ENCODE results near the gene PRB2. TPM values are rescaled to one million over a fixed set of nuclear protein-coding genes. Genes with fewer than 3 reads are reported as not detected.
"Not testable (repeated sequence)": the region's sequence is repeated elsewhere in the genome, so short reads cannot be mapped to it uniquely, and the experiment has no call there.

The PRB2 gene
- total RNA-seq, 1 experiment from 2014 or later, result not detected

DNA sequence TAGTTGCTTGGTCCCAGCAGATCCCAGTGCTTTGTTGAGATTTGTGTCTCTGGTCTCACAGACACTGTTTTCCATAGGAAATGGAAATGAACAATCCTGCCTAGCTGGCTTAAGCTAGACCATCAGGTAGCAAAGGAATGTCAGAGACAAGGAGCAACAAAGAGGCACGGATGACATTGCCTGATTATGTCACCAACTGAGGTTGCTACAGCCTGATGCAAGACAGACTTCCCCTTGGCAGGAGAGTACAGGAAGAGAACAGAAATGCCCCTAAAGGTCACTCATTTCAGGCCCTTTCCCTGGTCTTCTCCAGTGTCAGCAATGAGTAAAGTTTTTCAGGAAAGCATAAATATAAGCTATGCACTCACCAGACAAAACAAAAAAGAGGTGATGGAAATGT lies 2.0 kb upstream of the PRB2 start:
- Histone ChIP-seq H3K27me3 (ENCODE audit: control insufficient read depth, insufficient read depth, low read length) (no peaks in the 10 kb centered on the region), H3K4me3 (ENCODE audit: low read depth in 2 of 2, low read length in 2 of 2) (no peak overlapping the region), H3K9me3 (ENCODE audit: control insufficient read depth, insufficient read depth, low read depth, low read length) (no peaks in the 10 kb centered on the region), H3K4me1 (ENCODE audit: control insufficient read depth, insufficient read depth, low read length) (no peaks in the 10 kb centered on the region), H3K36me3 (ENCODE audit: control insufficient read depth, insufficient read depth, low read length) (no peaks in the 10 kb centered on the region), H3K27ac (ENCODE audit: low read length) (no peak overlapping the region)
- TF ChIP-seq TCF7L2 (IDR thresholded peaks at IDR 0.05; ENCODE audit: low read depth, low read length) (no peak), POLR2AphosphoS5 (IDR thresholded peaks at IDR 0.05; ENCODE audit: low read depth, low read length) (no peak), SIN3A (IDR thresholded peaks at IDR 0.05; ENCODE audit: borderline replicate concordance, insufficient read depth, low read depth, low read length) (no peak)
- TF ChIP-seq, protein P1, sequence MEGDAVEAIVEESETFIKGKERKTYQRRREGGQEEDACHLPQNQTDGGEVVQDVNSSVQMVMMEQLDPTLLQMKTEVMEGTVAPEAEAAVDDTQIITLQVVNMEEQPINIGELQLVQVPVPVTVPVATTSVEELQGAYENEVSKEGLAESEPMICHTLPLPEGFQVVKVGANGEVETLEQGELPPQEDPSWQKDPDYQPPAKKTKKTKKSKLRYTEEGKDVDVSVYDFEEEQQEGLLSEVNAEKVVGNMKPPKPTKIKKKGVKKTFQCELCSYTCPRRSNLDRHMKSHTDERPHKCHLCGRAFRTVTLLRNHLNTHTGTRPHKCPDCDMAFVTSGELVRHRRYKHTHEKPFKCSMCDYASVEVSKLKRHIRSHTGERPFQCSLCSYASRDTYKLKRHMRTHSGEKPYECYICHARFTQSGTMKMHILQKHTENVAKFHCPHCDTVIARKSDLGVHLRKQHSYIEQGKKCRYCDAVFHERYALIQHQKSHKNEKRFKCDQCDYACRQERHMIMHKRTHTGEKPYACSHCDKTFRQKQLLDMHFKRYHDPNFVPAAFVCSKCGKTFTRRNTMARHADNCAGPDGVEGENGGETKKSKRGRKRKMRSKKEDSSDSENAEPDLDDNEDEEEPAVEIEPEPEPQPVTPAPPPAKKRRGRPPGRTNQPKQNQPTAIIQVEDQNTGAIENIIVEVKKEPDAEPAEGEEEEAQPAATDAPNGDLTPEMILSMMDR (IDR thresholded peaks at IDR 0.05), result no peak
- TF ChIP-seq, protein P2, sequence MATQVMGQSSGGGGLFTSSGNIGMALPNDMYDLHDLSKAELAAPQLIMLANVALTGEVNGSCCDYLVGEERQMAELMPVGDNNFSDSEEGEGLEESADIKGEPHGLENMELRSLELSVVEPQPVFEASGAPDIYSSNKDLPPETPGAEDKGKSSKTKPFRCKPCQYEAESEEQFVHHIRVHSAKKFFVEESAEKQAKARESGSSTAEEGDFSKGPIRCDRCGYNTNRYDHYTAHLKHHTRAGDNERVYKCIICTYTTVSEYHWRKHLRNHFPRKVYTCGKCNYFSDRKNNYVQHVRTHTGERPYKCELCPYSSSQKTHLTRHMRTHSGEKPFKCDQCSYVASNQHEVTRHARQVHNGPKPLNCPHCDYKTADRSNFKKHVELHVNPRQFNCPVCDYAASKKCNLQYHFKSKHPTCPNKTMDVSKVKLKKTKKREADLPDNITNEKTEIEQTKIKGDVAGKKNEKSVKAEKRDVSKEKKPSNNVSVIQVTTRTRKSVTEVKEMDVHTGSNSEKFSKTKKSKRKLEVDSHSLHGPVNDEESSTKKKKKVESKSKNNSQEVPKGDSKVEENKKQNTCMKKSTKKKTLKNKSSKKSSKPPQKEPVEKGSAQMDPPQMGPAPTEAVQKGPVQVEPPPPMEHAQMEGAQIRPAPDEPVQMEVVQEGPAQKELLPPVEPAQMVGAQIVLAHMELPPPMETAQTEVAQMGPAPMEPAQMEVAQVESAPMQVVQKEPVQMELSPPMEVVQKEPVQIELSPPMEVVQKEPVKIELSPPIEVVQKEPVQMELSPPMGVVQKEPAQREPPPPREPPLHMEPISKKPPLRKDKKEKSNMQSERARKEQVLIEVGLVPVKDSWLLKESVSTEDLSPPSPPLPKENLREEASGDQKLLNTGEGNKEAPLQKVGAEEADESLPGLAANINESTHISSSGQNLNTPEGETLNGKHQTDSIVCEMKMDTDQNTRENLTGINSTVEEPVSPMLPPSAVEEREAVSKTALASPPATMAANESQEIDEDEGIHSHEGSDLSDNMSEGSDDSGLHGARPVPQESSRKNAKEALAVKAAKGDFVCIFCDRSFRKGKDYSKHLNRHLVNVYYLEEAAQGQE (IDR thresholded peaks at IDR 0.05; ENCODE audit: insufficient read depth in 1 of 2, low read depth in 2 of 2, low read length in 1 of 2), result no peak
- no peak for DNase-seq (ENCODE audit: low read depth, low spot score)
- POLR2A ChIA-PET, result no interaction called here
- CTCF ChIA-PET, result no interaction called here
- in situ Hi-C loops (cut with HindIII; ENCODE audit: low pct_unique_long_range_greater_than_20kb, low sequenced_read_pairs), result no loop called here
- ATAC-seq, result no peak
- no TSS peak for BruUV-seq (replicated peaks)
- intact Hi-C loops (cut with micrococcal nuclease; ENCODE audit: unreplicated experiment), result no loop called here

DNA sequence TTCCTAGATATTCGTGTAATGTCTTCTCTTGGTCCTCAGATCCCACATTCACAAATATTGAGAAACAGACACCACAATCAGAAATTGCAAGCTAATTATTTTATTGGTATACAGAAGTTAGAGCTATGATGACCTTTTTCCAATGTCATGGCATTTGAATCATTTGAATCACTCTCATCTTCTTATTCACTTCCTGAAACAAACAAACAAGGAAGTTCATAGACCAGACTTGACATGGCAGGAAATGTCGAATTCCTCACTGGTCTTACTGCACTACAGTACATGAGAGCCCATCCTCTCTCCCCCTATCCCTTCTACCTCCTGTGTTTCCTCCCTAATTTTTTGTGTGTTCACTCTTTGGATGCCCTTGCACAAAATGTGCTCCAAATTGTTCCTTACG lies 3.9 kb downstream of the PRB2 start:
- H3K9me3 ChIP-seq (ENCODE audit: control insufficient read depth, insufficient read depth, low read depth, low read length); BruUV-seq (replicated peaks); H3K4me3 ChIP-seq (ENCODE audit: low read depth in 2 of 2, low read length in 2 of 2); intact Hi-C loops (cut with micrococcal nuclease; ENCODE audit: unreplicated experiment); DNase-seq (ENCODE audit: low read depth, low spot score); in situ Hi-C loops (cut with HindIII; ENCODE audit: low pct_unique_long_range_greater_than_20kb, low sequenced_read_pairs); H3K4me1 ChIP-seq (ENCODE audit: control insufficient read depth, insufficient read depth, low read length); POLR2A ChIA-PET; CTCF ChIA-PET; H3K27me3 ChIP-seq (ENCODE audit: control insufficient read depth, insufficient read depth, low read length); H3K36me3 ChIP-seq (ENCODE audit: control insufficient read depth, insufficient read depth, low read length); ATAC-seq; H3K27ac ChIP-seq (ENCODE audit: low read length): not testable (repeated sequence)

DNA sequence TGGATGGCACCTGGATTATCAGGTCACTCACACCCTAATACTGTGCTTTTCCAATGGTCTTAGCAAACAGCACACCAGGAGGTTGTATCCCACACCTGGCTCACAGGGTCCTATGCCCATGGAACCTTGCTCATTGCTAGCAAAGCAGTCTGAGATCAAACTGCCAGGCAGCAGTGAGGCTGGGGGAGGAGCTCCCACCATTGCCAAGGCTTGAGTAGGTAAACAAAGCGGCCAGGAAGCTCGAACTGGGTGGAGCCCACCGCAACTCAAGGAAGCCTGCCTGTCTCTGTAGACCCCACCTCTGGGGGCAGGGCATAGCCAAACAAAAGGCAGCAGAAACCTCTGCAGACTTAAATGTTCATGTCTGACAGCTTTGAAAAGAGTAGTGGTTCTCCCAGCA lies 17.9 kb downstream of the PRB2 start:
- H3K9me3 ChIP-seq (ENCODE audit: control insufficient read depth, insufficient read depth, low read depth, low read length); H3K27ac ChIP-seq (ENCODE audit: low read length); intact Hi-C loops (cut with micrococcal nuclease; ENCODE audit: unreplicated experiment); H3K4me3 ChIP-seq (ENCODE audit: low read depth in 2 of 2, low read length in 2 of 2); ATAC-seq; H3K27me3 ChIP-seq (ENCODE audit: control insufficient read depth, insufficient read depth, low read length); BruUV-seq (replicated peaks); CTCF ChIA-PET; H3K4me1 ChIP-seq (ENCODE audit: control insufficient read depth, insufficient read depth, low read length); DNase-seq (ENCODE audit: low read depth, low spot score); POLR2A ChIA-PET; H3K36me3 ChIP-seq (ENCODE audit: control insufficient read depth, insufficient read depth, low read length); in situ Hi-C loops (cut with HindIII; ENCODE audit: low pct_unique_long_range_greater_than_20kb, low sequenced_read_pairs): not testable (repeated sequence)

Data from Panc1 (cell line).